ENCODE measurements around the gene GMPR2. TPM values are rescaled to one million over a fixed set of nuclear protein-coding genes. Genes with fewer than 3 reads are reported as not detected.

Gene GMPR2
- polyA plus RNA-seq, 3 donors, result 84.4 to 84.7 (median 84.5) TPM

GRCh38 chr14:24267516-24267915 lies 34.8 kb downstream of the GMPR2 start:
- Mint-ChIP-seq H3K27ac (peak overlapping the region in 4 of 7 donors; percentile 13 to 59 (median 38)), H3K9me3 (peaks cover 0 to 2% (median 0%) of the 10 kb centered on the region in 7 donors), H3K4me1 (peaks cover 22% of the 10 kb centered on the region), H3K36me3 (peaks cover 54 to 71% of the 10 kb centered on the region in 2 donors), H3K4me3 (no peak overlapping the region), H3K27me3 (ENCODE audit: low read depth in 3 of 3) (peaks cover 0 to 2% (median 2%) of the 10 kb centered on the region in 3 donors)
- over 99% methylated on average over 9 of the region's 9 CpGs for WGBS (ENCODE audit: insufficient coverage)
- Histone ChIP-seq H3K9me3 (replicated peaks in 1 of 2; ENCODE audit: control insufficient read depth in 1 of 2, insufficient read depth in 1 of 2, low read length in 2 of 2) (no peaks in the 10 kb centered on the region), H3K9ac (ENCODE audit: insufficient read depth, low read length, poor library complexity, severe bottlenecking) (no peak overlapping the region), H2AFZ (ENCODE audit: insufficient read depth, low read depth, low read length, poor library complexity, severe bottlenecking) (no peak overlapping the region), H3K4me3 (replicated peaks in 1 of 3; ENCODE audit: low read depth in 2 of 3, low read length in 3 of 3) (no peak overlapping the region), H3K4me1 (ENCODE audit: control insufficient read depth in 1 of 2, insufficient read depth in 2 of 2, low read length in 2 of 2) (peaks cover 16 to 20% of the 10 kb centered on the region in 2 donors), H3K79me2 (ENCODE audit: insufficient read depth, low read length) (peaks cover 29% of the 10 kb centered on the region), H4K20me1 (ENCODE audit: insufficient read depth, low read length) (no peaks in the 10 kb centered on the region), H3K36me3 (replicated peaks in 1 of 2; ENCODE audit: control insufficient read depth in 1 of 2, insufficient read depth in 2 of 2, low read length in 2 of 2) (peaks cover 61 to 74% of the 10 kb centered on the region in 2 donors), H3K27ac (ENCODE audit: low read depth in 1 of 2, low read length in 2 of 2) (no peak overlapping the region), H3K4me2 (replicated peaks; ENCODE audit: extremely low read depth, low read length, poor library complexity, severe bottlenecking) (no peak overlapping the region), H3K27me3 (ENCODE audit: control insufficient read depth in 2 of 2, insufficient read depth in 2 of 2, low read length in 2 of 2) (no peaks in the 10 kb centered on the region)
- intact Hi-C loops (cut with micrococcal nuclease), result no loop called here
- DNase-seq, result no peak
- TF ChIP-seq, protein P1, sequence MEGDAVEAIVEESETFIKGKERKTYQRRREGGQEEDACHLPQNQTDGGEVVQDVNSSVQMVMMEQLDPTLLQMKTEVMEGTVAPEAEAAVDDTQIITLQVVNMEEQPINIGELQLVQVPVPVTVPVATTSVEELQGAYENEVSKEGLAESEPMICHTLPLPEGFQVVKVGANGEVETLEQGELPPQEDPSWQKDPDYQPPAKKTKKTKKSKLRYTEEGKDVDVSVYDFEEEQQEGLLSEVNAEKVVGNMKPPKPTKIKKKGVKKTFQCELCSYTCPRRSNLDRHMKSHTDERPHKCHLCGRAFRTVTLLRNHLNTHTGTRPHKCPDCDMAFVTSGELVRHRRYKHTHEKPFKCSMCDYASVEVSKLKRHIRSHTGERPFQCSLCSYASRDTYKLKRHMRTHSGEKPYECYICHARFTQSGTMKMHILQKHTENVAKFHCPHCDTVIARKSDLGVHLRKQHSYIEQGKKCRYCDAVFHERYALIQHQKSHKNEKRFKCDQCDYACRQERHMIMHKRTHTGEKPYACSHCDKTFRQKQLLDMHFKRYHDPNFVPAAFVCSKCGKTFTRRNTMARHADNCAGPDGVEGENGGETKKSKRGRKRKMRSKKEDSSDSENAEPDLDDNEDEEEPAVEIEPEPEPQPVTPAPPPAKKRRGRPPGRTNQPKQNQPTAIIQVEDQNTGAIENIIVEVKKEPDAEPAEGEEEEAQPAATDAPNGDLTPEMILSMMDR (IDR thresholded peaks at IDR 0.05), result no peak

DNA sequence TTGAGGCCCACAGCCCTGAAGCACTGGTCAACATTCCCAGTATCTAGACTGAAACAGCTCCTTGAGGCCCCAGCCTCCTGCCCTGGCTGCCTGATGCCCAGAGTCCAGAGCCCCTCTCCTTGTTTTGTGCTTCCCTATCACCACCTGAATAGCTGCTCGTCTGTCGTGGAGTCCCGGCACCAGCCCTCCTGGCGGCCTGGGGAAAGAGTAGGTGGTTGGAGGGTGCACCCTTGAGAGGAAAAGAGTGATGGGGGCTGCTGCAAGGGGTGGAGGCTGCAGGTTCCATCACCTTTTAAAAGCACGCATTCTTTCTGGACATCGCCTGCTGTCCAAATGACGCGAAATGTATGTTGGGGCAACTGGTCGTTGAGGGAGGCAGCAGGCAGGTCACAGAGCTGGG lies 35.5 kb downstream of the GMPR2 start:
- Histone ChIP-seq H2AFZ (ENCODE audit: insufficient read depth, low read depth, low read length, poor library complexity, severe bottlenecking) (no peak overlapping the region), H3K27me3 (ENCODE audit: control insufficient read depth in 2 of 2, insufficient read depth in 2 of 2, low read length in 2 of 2) (no peaks in the 10 kb centered on the region), H3K79me2 (ENCODE audit: insufficient read depth, low read length) (peaks cover 34% of the 10 kb centered on the region), H3K9ac (ENCODE audit: insufficient read depth, low read length, poor library complexity, severe bottlenecking) (no peak overlapping the region), H3K36me3 (replicated peaks in 1 of 2; ENCODE audit: control insufficient read depth in 1 of 2, insufficient read depth in 2 of 2, low read length in 2 of 2) (peaks cover 61 to 68% of the 10 kb centered on the region in 2 donors), H3K9me3 (replicated peaks in 1 of 2; ENCODE audit: control insufficient read depth in 1 of 2, insufficient read depth in 1 of 2, low read length in 2 of 2) (no peaks in the 10 kb centered on the region), H3K4me2 (replicated peaks; ENCODE audit: extremely low read depth, low read length, poor library complexity, severe bottlenecking) (no peak overlapping the region), H4K20me1 (ENCODE audit: insufficient read depth, low read length) (no peaks in the 10 kb centered on the region), H3K27ac (ENCODE audit: low read depth in 1 of 2, low read length in 2 of 2) (no peak overlapping the region), H3K4me1 (ENCODE audit: control insufficient read depth in 1 of 2, insufficient read depth in 2 of 2, low read length in 2 of 2) (peaks cover 23 to 27% of the 10 kb centered on the region in 2 donors), H3K4me3 (replicated peaks in 1 of 3; ENCODE audit: low read depth in 2 of 3, low read length in 3 of 3) (no peak overlapping the region)
- Mint-ChIP-seq H3K36me3 (peaks cover 54 to 68% of the 10 kb centered on the region in 2 donors), H3K27ac (no peak overlapping the region), H3K4me3 (no peak overlapping the region), H3K27me3 (ENCODE audit: low read depth in 3 of 3) (peaks cover 0 to 2% (median 2%) of the 10 kb centered on the region in 3 donors), H3K9me3 (peaks cover 0 to 2% (median 0%) of the 10 kb centered on the region in 7 donors), H3K4me1 (peaks cover 29% of the 10 kb centered on the region)
- DNase-seq, result no peak
- WGBS (ENCODE audit: insufficient coverage), result 100% methylated on average over 1 of the region's 9 CpGs
- intact Hi-C loops (cut with micrococcal nuclease), result no loop called here
- TF ChIP-seq, protein P1 (IDR thresholded peaks at IDR 0.05), result no peak

All from CD14-positive monocyte (primary cell).